Left hindlimb (tissue), 1 donor: ENCODE measurements around the gene ZBTB46.

Experiments
- DNase-seq: peaks from one replicate; pipeline ENCODE4 v3.0.0-alpha.2; 2018

The ZBTB46 gene

GRCh38 chr20:63765082-63765873 is 65.8 kb downstream of the ZBTB46 start:
- no peak for DNase-seq

GRCh38 chr20:63759377-63759901 is 71.6 kb downstream of the ZBTB46 start:
- no peak for DNase-seq

GRCh38 chr20:63758152-63758551 is 72.9 kb downstream of the ZBTB46 start:
- no peak for DNase-seq

- no peak for DNase-seq
Observed at GRCh38 chr20:63756648-63756991, 74.4 kb downstream of the ZBTB46 start.

GRCh38 chr20:63755933-63756647 is 75.0 kb downstream of the ZBTB46 start:
- DNase-seq, result no peak

GRCh38 chr20:63754008-63754407 is 77.1 kb downstream of the ZBTB46 start:
- peak; percentile 20 for DNase-seq

GRCh38 chr20:63753381-63753780 is 77.7 kb downstream of the ZBTB46 start:
- DNase-seq, result no peak

- no peak for DNase-seq
Observed at GRCh38 chr20:63752411-63753101, 78.5 kb downstream of the ZBTB46 start.

GRCh38 chr20:63751471-63752271 is 79.4 kb downstream of the ZBTB46 start:
- DNase-seq, result no peak

GRCh38 chr20:63750807-63751470 is 80.1 kb downstream of the ZBTB46 start:
- DNase-seq, result no peak

GRCh38 chr20:63749597-63750508 is 81.2 kb downstream of the ZBTB46 start:
- DNase-seq, result no peak

- no peak for DNase-seq
Observed at GRCh38 chr20:63748934-63749270, 82.2 kb downstream of the ZBTB46 start.

- no peak for DNase-seq
Observed at GRCh38 chr20:63748070-63748933, 82.8 kb downstream of the ZBTB46 start.

- no peak for DNase-seq
Observed at GRCh38 chr20:63747622-63748069, 83.4 kb downstream of the ZBTB46 start.

GRCh38 chr20:63746751-63747315 is 84.2 kb downstream of the ZBTB46 start:
- no peak for DNase-seq

- no peak for DNase-seq
Observed at GRCh38 chr20:63745961-63746731, 84.9 kb downstream of the ZBTB46 start.

- no peak for DNase-seq
Observed at GRCh38 chr20:63745424-63745805, 85.6 kb downstream of the ZBTB46 start.

GRCh38 chr20:63744574-63745423 is 86.3 kb downstream of the ZBTB46 start:
- DNase-seq, result no peak
